CD4-positive, alpha-beta T cell (primary cell): Measurements from ENCODE around the gene TPGS1. TPM values are rescaled to one million over a fixed set of nuclear protein-coding genes. Genes with fewer than 3 reads are reported as not detected.

Source experiments
- ATAC-seq: fragments of 200-7000 bp; cut with Tn5 transposase; one replicate; pipeline ENCODE4 v1.10.0; 2022; ENCODE audit warnings: mild to moderate bottlenecking; ENCODE audit not compliant: poor library complexity
- CTCF ChIA-PET: fragments of 350-600 bp; sonication (Branson Sonifier 250); formaldehyde crosslinking; loops from one replicate; lab custom pipeline; 2021; ENCODE audit warnings: antibody characterized with exemption, inconsistent platforms; lab: Charles Lee
- POLR2A ChIA-PET: fragments of 350-600 bp; sonication (Branson Sonifier 250); formaldehyde crosslinking; loops from one replicate; lab custom pipeline; 2021; ENCODE audit warnings: antibody characterized with exemption, inconsistent platforms; lab: Charles Lee
- DNase-seq, 14 experiments: peaks; one replicate each; pipeline ENCODE4 v3.0.0-alpha.2; 2013 to 2020; ENCODE audit warnings: mixed read lengths in 2 of 14
- H3K27ac ChIP-seq, 2 donors: one replicate each; pipeline versions ENCODE4 v1.5.1 to v1.7.0; 2013; ENCODE audit warnings: low read length in 2 of 2, low read depth in 1 of 2, mild to moderate bottlenecking in 1 of 2
- H3K27me3 ChIP-seq, 2 experiments: 1 replicate in 1 of 2; 2 replicates in 1 of 2; pipeline versions ENCODE4 v1.6.1 to v1.7.0; 2013; ENCODE audit warnings: low read length in 2 of 2, control low read depth in 1 of 2, mild to moderate bottlenecking in 1 of 2, moderate library complexity in 1 of 2; ENCODE audit not compliant: insufficient read depth in 2 of 2, control insufficient read depth in 1 of 2
- H3K36me3 ChIP-seq: one replicate; pipeline ENCODE4 v1.6.1; 2013; ENCODE audit warnings: low read length, control low read depth; ENCODE audit not compliant: insufficient read depth
- H3K4me1 ChIP-seq: one replicate; pipeline ENCODE4 v1.6.1; 2013; ENCODE audit warnings: low read length, control low read depth; ENCODE audit not compliant: insufficient read depth
- H3K4me3 ChIP-seq: one replicate; pipeline ENCODE4 v1.5.1; 2013; ENCODE audit warnings: mild to moderate bottlenecking, low read length, moderate library complexity
- H3K9me3 ChIP-seq, 2 experiments: 1 replicate in 1 of 2; 2 replicates in 1 of 2; pipeline versions ENCODE4 v1.6.1 to v1.7.0; 2013; ENCODE audit warnings: low read length in 2 of 2, mild to moderate bottlenecking in 2 of 2, control low read depth in 1 of 2, moderate library complexity in 1 of 2; ENCODE audit not compliant: control insufficient read depth in 1 of 2, insufficient read depth in 1 of 2
- H3K27ac Mint-ChIP-seq: one replicate; pipeline ENCODE4 v1.8.0; 2020; ENCODE audit warnings: mixed read lengths
- H3K27me3 Mint-ChIP-seq: one replicate; pipeline ENCODE4 v1.8.0; 2021; ENCODE audit warnings: mixed read lengths
- H3K36me3 Mint-ChIP-seq: one replicate; pipeline ENCODE4 v1.8.0; 2021; ENCODE audit warnings: low read depth, mixed read lengths
- H3K4me1 Mint-ChIP-seq: one replicate; pipeline ENCODE4 v1.8.0; 2021; ENCODE audit warnings: low read depth, mixed read lengths
- H3K4me3 Mint-ChIP-seq: one replicate; pipeline ENCODE4 v1.8.0; 2020; ENCODE audit warnings: mild to moderate bottlenecking, mixed read lengths
- H3K9me3 Mint-ChIP-seq: one replicate; pipeline ENCODE4 v1.8.0; 2020; ENCODE audit warnings: mixed read lengths
- intact Hi-C, 2 experiments: fragments of 100-400 bp; cut with DNase I in 1 of 2; cut with micrococcal nuclease in 1 of 2; formaldehyde crosslinking; loops; one replicate each; pipeline versions ENCODE4 v1.15.1 to v1.9.0; 2023 to 2025; cut with DNase I, micrococcal nuclease
- total RNA-seq, 174 experiments: library from RNA in 2 of 174; stranded (reverse) in 2 of 174; gene quantifications; one replicate each; pipeline ENCODE4 v1.2.3 and lab custom pipeline; 2021 to 2026
- TF ChIP-seq, protein P1 (sequence below): fragments of 200-600 bp; IDR thresholded peaks from one replicate; pipeline ENCODE4 v1.8.0; 2022; ENCODE audit warnings: antibody characterized with exemption, mild to moderate bottlenecking

The TPGS1 gene
- total RNA-seq, 2 experiments from 2014 or later: 17.2 to 18.2 TPM

DNA sequence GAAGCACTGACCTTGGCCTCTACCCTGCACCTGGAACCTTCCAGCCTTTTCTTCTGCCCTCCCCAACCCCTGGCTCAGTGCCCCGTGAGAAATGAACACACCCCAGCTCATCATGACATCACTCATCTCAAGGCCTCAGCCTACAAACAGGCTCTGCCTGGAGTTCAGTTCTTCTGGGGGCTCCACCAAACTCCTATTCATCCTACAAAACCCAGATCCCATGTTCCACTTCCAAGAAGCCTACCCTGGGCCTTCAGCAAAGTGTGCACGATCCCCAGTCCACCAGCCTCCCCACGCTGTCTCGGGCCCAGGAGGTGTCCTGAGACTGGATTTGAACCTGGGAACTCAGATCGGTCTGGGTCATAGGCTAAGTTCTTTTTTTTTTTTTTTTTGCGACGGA is 37.5 kb upstream of the TPGS1 start:
- no peak overlapping the region for H3K27ac ChIP-seq
- CTCF ChIA-PET: no interaction called here
- intact Hi-C loops: no loop called here

GRCh38 chr19:470701-471100 is 36.6 kb upstream of the TPGS1 start:
- TF ChIP-seq, protein P1, sequence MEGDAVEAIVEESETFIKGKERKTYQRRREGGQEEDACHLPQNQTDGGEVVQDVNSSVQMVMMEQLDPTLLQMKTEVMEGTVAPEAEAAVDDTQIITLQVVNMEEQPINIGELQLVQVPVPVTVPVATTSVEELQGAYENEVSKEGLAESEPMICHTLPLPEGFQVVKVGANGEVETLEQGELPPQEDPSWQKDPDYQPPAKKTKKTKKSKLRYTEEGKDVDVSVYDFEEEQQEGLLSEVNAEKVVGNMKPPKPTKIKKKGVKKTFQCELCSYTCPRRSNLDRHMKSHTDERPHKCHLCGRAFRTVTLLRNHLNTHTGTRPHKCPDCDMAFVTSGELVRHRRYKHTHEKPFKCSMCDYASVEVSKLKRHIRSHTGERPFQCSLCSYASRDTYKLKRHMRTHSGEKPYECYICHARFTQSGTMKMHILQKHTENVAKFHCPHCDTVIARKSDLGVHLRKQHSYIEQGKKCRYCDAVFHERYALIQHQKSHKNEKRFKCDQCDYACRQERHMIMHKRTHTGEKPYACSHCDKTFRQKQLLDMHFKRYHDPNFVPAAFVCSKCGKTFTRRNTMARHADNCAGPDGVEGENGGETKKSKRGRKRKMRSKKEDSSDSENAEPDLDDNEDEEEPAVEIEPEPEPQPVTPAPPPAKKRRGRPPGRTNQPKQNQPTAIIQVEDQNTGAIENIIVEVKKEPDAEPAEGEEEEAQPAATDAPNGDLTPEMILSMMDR: no peak
- no peaks in the 10 kb centered on the region for H3K9me3 Mint-ChIP-seq
- H3K27me3 Mint-ChIP-seq: peaks cover 6% of the 10 kb centered on the region
- H3K4me3 ChIP-seq: no peak overlapping the region
- H3K27me3 ChIP-seq: peaks cover 0 to 3% of the 10 kb centered on the region in 2 experiments
- intact Hi-C loops: no loop called here
- ATAC-seq (no peak), DNase-seq (no peak)
- H3K36me3 Mint-ChIP-seq: no peaks in the 10 kb centered on the region
- no peak overlapping the region for H3K27ac Mint-ChIP-seq
- H3K4me3 Mint-ChIP-seq: no peak overlapping the region
- CTCF ChIA-PET: no interaction called here
- no peaks in the 10 kb centered on the region for H3K4me1 ChIP-seq
- POLR2A ChIA-PET: no interaction called here
- H3K9me3 ChIP-seq: peaks cover 0 to 3% of the 10 kb centered on the region in 2 experiments
- no peaks in the 10 kb centered on the region for H3K36me3 ChIP-seq
- H3K4me1 Mint-ChIP-seq: no peaks in the 10 kb centered on the region
- no peak overlapping the region for H3K27ac ChIP-seq

More for the DNA sequence above, 37.5 kb upstream of the TPGS1 start:
- Mint-ChIP-seq H3K36me3 (no peaks in the 10 kb centered on the region), H3K27ac (no peak overlapping the region), H3K27me3 (no peaks in the 10 kb centered on the region), H3K9me3 (no peaks in the 10 kb centered on the region), H3K4me3 (no peak overlapping the region), H3K4me1 (no peaks in the 10 kb centered on the region)
- no peak for DNase-seq
- TF ChIP-seq, protein P1: no peak
- ATAC-seq: no peak
- H3K36me3 ChIP-seq: no peaks in the 10 kb centered on the region
- POLR2A ChIA-PET: no interaction called here
- H3K9me3 ChIP-seq: peaks cover 0 to 3% of the 10 kb centered on the region in 2 experiments
- H3K27me3 ChIP-seq: peaks cover 0 to 3% of the 10 kb centered on the region in 2 experiments
- no peak overlapping the region for H3K4me3 ChIP-seq
- no peaks in the 10 kb centered on the region for H3K4me1 ChIP-seq

DNA sequence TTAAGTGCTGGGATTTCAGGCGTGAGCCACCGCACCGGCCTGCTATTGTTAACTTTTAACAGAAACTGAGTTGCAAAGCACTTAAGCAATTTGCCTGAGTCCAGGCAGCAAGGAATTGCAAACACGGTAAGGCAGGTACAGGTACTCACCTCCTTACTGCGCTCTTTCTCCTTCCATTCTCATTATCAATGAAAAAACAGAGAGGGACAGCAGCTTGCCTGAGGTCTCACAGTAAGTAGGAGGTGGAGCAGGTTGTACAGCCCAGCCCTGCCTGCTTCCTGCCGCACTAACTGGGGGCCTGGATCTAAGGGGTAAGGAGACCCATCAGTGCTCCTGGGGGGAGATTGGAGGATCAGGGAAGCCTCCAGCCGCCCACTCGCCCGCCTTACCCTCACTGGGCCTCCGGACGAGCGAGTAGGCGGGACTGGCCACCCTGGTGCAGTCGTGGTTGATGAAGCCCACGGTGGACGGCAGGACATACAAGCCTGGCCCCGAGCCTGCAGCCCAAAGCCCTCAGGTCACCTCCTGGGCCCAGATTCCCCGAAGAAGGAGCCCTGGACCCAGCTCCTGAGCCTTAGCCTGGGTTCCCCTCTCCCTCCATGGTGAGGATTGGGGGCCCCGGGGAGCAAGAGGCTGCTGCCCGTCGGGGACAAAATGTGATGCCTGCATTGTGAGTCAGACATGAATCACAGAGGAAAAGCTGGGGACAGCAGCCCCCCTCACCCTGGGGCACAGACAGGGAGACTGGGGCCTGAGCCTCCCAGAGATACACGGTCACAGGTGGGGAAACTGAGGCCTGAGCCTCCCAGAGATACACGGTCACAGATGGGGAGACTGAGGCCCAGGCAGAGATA is 35.1 kb upstream of the TPGS1 start:
- Mint-ChIP-seq H3K36me3 (no peaks in the 10 kb centered on the region), H3K4me3 (no peak overlapping the region), H3K9me3 (no peaks in the 10 kb centered on the region), H3K27ac (no peak overlapping the region), H3K27me3 (peaks cover 6% of the 10 kb centered on the region), H3K4me1 (no peaks in the 10 kb centered on the region)
- Histone ChIP-seq H3K36me3 (no peaks in the 10 kb centered on the region), H3K27ac (no peak overlapping the region), H3K27me3 (peaks cover 0 to 3% of the 10 kb centered on the region in 2 experiments), H3K4me1 (no peaks in the 10 kb centered on the region), H3K4me3 (no peak overlapping the region), H3K9me3 (peaks cover 0 to 3% of the 10 kb centered on the region in 2 experiments)
- POLR2A ChIA-PET: no interaction called here
- DNase-seq: no peak
- CTCF ChIA-PET: no interaction called here
- ATAC-seq: no peak
- TF ChIP-seq, protein P1: no peak
- intact Hi-C loops: no loop called here
